ENCODE data around the gene SETBP1. TPM values are rescaled to one million over a fixed set of nuclear protein-coding genes. Genes with fewer than 3 reads are reported as not detected.

The SETBP1 gene
- polyA plus RNA-seq, 6 donors from 2014 or later, result 6.0 to 20.2 (median 10.0) TPM

GRCh38 chr18:44682871-44683221, 2.2 kb downstream of the SETBP1 start:
- ATAC-seq (ENCODE audit: low read depth in 2 of 2) (no peak), DNase-seq (no peak)
- H3K4me3 Mint-ChIP-seq, result no peak overlapping the region
- peaks cover 25 to 38% (median 36%) of the 10 kb centered on the region in 3 donors for H3K4me1 Mint-ChIP-seq
- no peak overlapping the region for H3K27ac Mint-ChIP-seq
- H3K36me3 Mint-ChIP-seq, result no peaks in the 10 kb centered on the region
- H3K27me3 Mint-ChIP-seq, result no peaks in the 10 kb centered on the region
- H3K9me3 Mint-ChIP-seq, result no peaks in the 10 kb centered on the region

GRCh38 chr18:44683556-44683955, 2.9 kb downstream of the SETBP1 start:
- ATAC-seq (ENCODE audit: low read depth in 2 of 2), result no peak
- Mint-ChIP-seq H3K27me3 (no peaks in the 10 kb centered on the region), H3K27ac (peak overlapping the region in 1 of 6 donors; percentile 37), H3K36me3 (no peaks in the 10 kb centered on the region), H3K9me3 (no peaks in the 10 kb centered on the region), H3K4me1 (peaks cover 29 to 41% (median 39%) of the 10 kb centered on the region in 3 donors), H3K4me3 (peak overlapping the region in 1 of 8 donors; percentile 39)
- no peak for DNase-seq

GRCh38 chr18:44685296-44685695, 4.6 kb downstream of the SETBP1 start:
- ATAC-seq (ENCODE audit: low read depth in 2 of 2) (no peak), DNase-seq (no peak)
- no peaks in the 10 kb centered on the region for H3K9me3 Mint-ChIP-seq
- no peaks in the 10 kb centered on the region for H3K36me3 Mint-ChIP-seq
- H3K4me3 Mint-ChIP-seq, result peak overlapping the region in 1 of 8 donors; percentile 22
- H3K27me3 Mint-ChIP-seq, result no peaks in the 10 kb centered on the region
- H3K4me1 Mint-ChIP-seq, result peaks cover 45 to 56% (median 55%) of the 10 kb centered on the region in 3 donors
- H3K27ac Mint-ChIP-seq, result peak overlapping the region in 2 of 6 donors; percentile 15

- H3K9me3 Mint-ChIP-seq, result no peaks in the 10 kb centered on the region
- DNase-seq, result no peak
- peak overlapping the region in 3 of 8 donors; percentile 44 to 79 (median 48) for H3K4me3 Mint-ChIP-seq
- H3K36me3 Mint-ChIP-seq, result no peaks in the 10 kb centered on the region
- peak overlapping the region in 1 of 6 donors; percentile 57 for H3K27ac Mint-ChIP-seq
- no peak for ATAC-seq (ENCODE audit: low read depth in 2 of 2)
- H3K4me1 Mint-ChIP-seq, result peaks cover 48 to 57% (median 57%) of the 10 kb centered on the region in 3 donors
- no peaks in the 10 kb centered on the region for H3K27me3 Mint-ChIP-seq
These were observed 5.5 kb downstream of the SETBP1 start for GRCh38 chr18:44686156-44686555.

GRCh38 chr18:44687421-44687820, 6.7 kb downstream of the SETBP1 start:
- no peaks in the 10 kb centered on the region for H3K9me3 Mint-ChIP-seq
- H3K27me3 Mint-ChIP-seq, result no peaks in the 10 kb centered on the region
- ATAC-seq (ENCODE audit: low read depth in 2 of 2) (no peak), DNase-seq (no peak)
- H3K27ac Mint-ChIP-seq, result no peak overlapping the region
- H3K36me3 Mint-ChIP-seq, result peaks cover 0 to 4% of the 10 kb centered on the region in 2 donors
- H3K4me1 Mint-ChIP-seq, result peaks cover 59 to 67% (median 66%) of the 10 kb centered on the region in 3 donors
- peak overlapping the region in 1 of 8 donors; percentile 38 for H3K4me3 Mint-ChIP-seq

- H3K27ac Mint-ChIP-seq, result peak overlapping the region in 4 of 6 donors; percentile 1 to 75 (median 38)
- peaks cover 5 to 12% of the 10 kb centered on the region in 2 donors for H3K36me3 Mint-ChIP-seq
- no peaks in the 10 kb centered on the region for H3K27me3 Mint-ChIP-seq
- H3K9me3 Mint-ChIP-seq, result no peaks in the 10 kb centered on the region
- DNase-seq (no peak), ATAC-seq (ENCODE audit: low read depth in 2 of 2) (no peak)
- peaks cover 77 to 89% (median 87%) of the 10 kb centered on the region in 3 donors for H3K4me1 Mint-ChIP-seq
- H3K4me3 Mint-ChIP-seq, result peak overlapping the region in 4 of 8 donors; percentile 3 to 75 (median 7)
These were observed 9.0 kb downstream of the SETBP1 start for GRCh38 chr18:44689736-44690135.

GRCh38 chr18:44691148-44691925, 10.6 kb downstream of the SETBP1 start:
- DNase-seq (no peak), ATAC-seq (ENCODE audit: low read depth in 2 of 2) (no peak)
- Mint-ChIP-seq H3K27ac (peak overlapping the region in 3 of 6 donors; percentile 31 to 35 (median 34)), H3K9me3 (no peaks in the 10 kb centered on the region), H3K4me1 (peaks cover 74 to 89% (median 80%) of the 10 kb centered on the region in 3 donors), H3K4me3 (no peak overlapping the region), H3K27me3 (no peaks in the 10 kb centered on the region), H3K36me3 (peaks cover 12 to 18% of the 10 kb centered on the region in 2 donors)

- no peak for ATAC-seq (ENCODE audit: low read depth in 2 of 2)
- peaks cover 12 to 18% of the 10 kb centered on the region in 2 donors for H3K36me3 Mint-ChIP-seq
- H3K27ac Mint-ChIP-seq, result peak overlapping the region in 4 of 6 donors; percentile 7 to 62 (median 37)
- H3K9me3 Mint-ChIP-seq, result no peaks in the 10 kb centered on the region
- H3K4me1 Mint-ChIP-seq, result peaks cover 66 to 86% (median 77%) of the 10 kb centered on the region in 3 donors
- no peak overlapping the region for H3K4me3 Mint-ChIP-seq
- no peak for DNase-seq
- no peaks in the 10 kb centered on the region for H3K27me3 Mint-ChIP-seq
These were observed 12.5 kb downstream of the SETBP1 start for GRCh38 chr18:44693030-44693784.

- H3K4me3 Mint-ChIP-seq, result no peak overlapping the region
- peaks cover 62 to 87% (median 71%) of the 10 kb centered on the region in 3 donors for H3K4me1 Mint-ChIP-seq
These were observed 14.8 kb downstream of the SETBP1 start for GRCh38 chr18:44695503-44695902.

GRCh38 chr18:44696892-44697291, 16.2 kb downstream of the SETBP1 start:
- Mint-ChIP-seq H3K27me3 (no peaks in the 10 kb centered on the region), H3K27ac (peak overlapping the region in 2 of 6 donors; percentile 17 to 34), H3K4me1 (peaks cover 60 to 86% (median 76%) of the 10 kb centered on the region in 3 donors), H3K4me3 (no peak overlapping the region), H3K36me3 (peaks cover 12 to 18% of the 10 kb centered on the region in 2 donors), H3K9me3 (no peaks in the 10 kb centered on the region)
- DNase-seq (no peak), ATAC-seq (ENCODE audit: low read depth in 2 of 2) (no peak)

More at GRCh38 chr18:44695503-44695902, 14.8 kb downstream of the SETBP1 start:
- Mint-ChIP-seq H3K27me3 (no peaks in the 10 kb centered on the region), H3K36me3 (peaks cover 12 to 18% of the 10 kb centered on the region in 2 donors), H3K9me3 (no peaks in the 10 kb centered on the region), H3K27ac (peak overlapping the region in 3 of 6 donors; percentile 5 to 44 (median 29))
- DNase-seq (no peak), ATAC-seq (ENCODE audit: low read depth in 2 of 2) (no peak)

GRCh38 chr18:44697315-44697714, 16.6 kb downstream of the SETBP1 start:
- DNase-seq (no peak), ATAC-seq (ENCODE audit: low read depth in 2 of 2) (no peak)
- H3K36me3 Mint-ChIP-seq, result peaks cover 15 to 18% of the 10 kb centered on the region in 2 donors
- no peaks in the 10 kb centered on the region for H3K27me3 Mint-ChIP-seq
- peaks cover 57 to 86% (median 76%) of the 10 kb centered on the region in 3 donors for H3K4me1 Mint-ChIP-seq
- no peaks in the 10 kb centered on the region for H3K9me3 Mint-ChIP-seq
- no peak overlapping the region for H3K4me3 Mint-ChIP-seq
- peak overlapping the region in 3 of 6 donors; percentile 17 to 43 (median 22) for H3K27ac Mint-ChIP-seq

- H3K4me1 Mint-ChIP-seq, result peaks cover 45 to 80% (median 72%) of the 10 kb centered on the region in 3 donors
- peak overlapping the region in 2 of 6 donors; percentile 21 to 36 for H3K27ac Mint-ChIP-seq
- H3K36me3 Mint-ChIP-seq, result peaks cover 23 to 24% of the 10 kb centered on the region in 2 donors
- H3K9me3 Mint-ChIP-seq, result no peaks in the 10 kb centered on the region
- ATAC-seq (ENCODE audit: low read depth in 2 of 2) (no peak), DNase-seq (no peak)
- peak overlapping the region in 1 of 8 donors; percentile 57 for H3K4me3 Mint-ChIP-seq
- no peaks in the 10 kb centered on the region for H3K27me3 Mint-ChIP-seq
These were observed 17.8 kb downstream of the SETBP1 start for GRCh38 chr18:44698518-44698917.

GRCh38 chr18:44699572-44700261, 19.0 kb downstream of the SETBP1 start:
- H3K27ac Mint-ChIP-seq, result peak overlapping the region; percentile 36 to 92 (median 68)
- no peaks in the 10 kb centered on the region for H3K27me3 Mint-ChIP-seq
- no peak for ATAC-seq (ENCODE audit: low read depth in 2 of 2)
- DNase-seq, result no peak
- H3K4me1 Mint-ChIP-seq, result peaks cover 47 to 75% (median 75%) of the 10 kb centered on the region in 3 donors
- no peaks in the 10 kb centered on the region for H3K9me3 Mint-ChIP-seq
- H3K4me3 Mint-ChIP-seq, result peak overlapping the region in 1 of 8 donors; percentile 43
- peaks cover 26 to 29% of the 10 kb centered on the region in 2 donors for H3K36me3 Mint-ChIP-seq

Measured in naive B cell (primary cell).